IPS-15b (cell line): ENCODE results near the gene NCKAP5.

Experiments
- H3K27me3 ChIP-seq: one replicate; pipeline ENCODE4 v1.6.1; 2013; ENCODE audit warnings: low read length; ENCODE audit not compliant: control insufficient read depth, insufficient read depth
- H3K36me3 ChIP-seq: one replicate; pipeline ENCODE4 v1.6.1; 2013; ENCODE audit warnings: low read length; ENCODE audit not compliant: control insufficient read depth, insufficient read depth
- H3K4me1 ChIP-seq: one replicate; pipeline ENCODE4 v1.6.1; 2013; ENCODE audit warnings: mild to moderate bottlenecking, low read length; ENCODE audit not compliant: control insufficient read depth, insufficient read depth
- H3K4me3 ChIP-seq: one replicate; pipeline ENCODE4 v1.5.1; 2013; ENCODE audit warnings: low read depth, low read length
- H3K9ac ChIP-seq: one replicate; pipeline ENCODE4 v1.6.1; 2013; ENCODE audit warnings: low read depth, mild to moderate bottlenecking, low read length
- H3K9me3 ChIP-seq: one replicate; pipeline ENCODE4 v1.6.1; 2013; ENCODE audit warnings: mild to moderate bottlenecking, low read length; ENCODE audit not compliant: control insufficient read depth, insufficient read depth

Gene NCKAP5

GRCh38 chr2:133518700-133519344 is 49.4 kb downstream of the NCKAP5 start:
- H3K27me3 ChIP-seq, result peaks cover 37% of the 10 kb centered on the region
- H3K9ac ChIP-seq, result no peak overlapping the region
- H3K36me3 ChIP-seq, result no peaks in the 10 kb centered on the region
- no peak overlapping the region for H3K4me3 ChIP-seq
- no peaks in the 10 kb centered on the region for H3K9me3 ChIP-seq
- H3K4me1 ChIP-seq, result peaks cover 6% of the 10 kb centered on the region

DNA sequence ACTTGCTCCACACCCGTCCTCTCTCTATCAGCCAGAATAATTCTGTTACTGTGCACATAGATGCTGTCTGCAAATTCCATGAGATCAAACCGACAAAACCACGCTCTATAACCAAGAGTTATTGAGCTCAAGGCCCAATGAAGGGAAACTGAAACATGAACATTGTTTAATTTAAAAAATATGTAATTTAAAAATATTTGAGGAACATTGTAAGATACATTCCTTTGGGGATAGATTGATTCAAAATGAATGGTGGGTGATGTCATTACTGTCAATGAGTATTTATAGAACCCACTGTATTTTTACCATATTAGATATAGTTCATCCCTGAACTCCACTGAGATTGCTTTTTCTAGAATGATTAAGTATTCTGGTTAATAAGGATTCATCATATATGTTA is 50.4 kb downstream of the NCKAP5 start:
- no peak overlapping the region for H3K9ac ChIP-seq
- H3K4me1 ChIP-seq, result no peaks in the 10 kb centered on the region
- H3K9me3 ChIP-seq, result no peaks in the 10 kb centered on the region
- H3K4me3 ChIP-seq, result no peak overlapping the region
- H3K27me3 ChIP-seq, result peaks cover 29% of the 10 kb centered on the region
- no peaks in the 10 kb centered on the region for H3K36me3 ChIP-seq

GRCh38 chr2:133516405-133517026 is 51.7 kb downstream of the NCKAP5 start:
- Histone ChIP-seq H3K9me3 (no peaks in the 10 kb centered on the region), H3K4me1 (no peaks in the 10 kb centered on the region), H3K36me3 (no peaks in the 10 kb centered on the region), H3K4me3 (no peak overlapping the region), H3K27me3 (peaks cover 15% of the 10 kb centered on the region), H3K9ac (no peak overlapping the region)

DNA sequence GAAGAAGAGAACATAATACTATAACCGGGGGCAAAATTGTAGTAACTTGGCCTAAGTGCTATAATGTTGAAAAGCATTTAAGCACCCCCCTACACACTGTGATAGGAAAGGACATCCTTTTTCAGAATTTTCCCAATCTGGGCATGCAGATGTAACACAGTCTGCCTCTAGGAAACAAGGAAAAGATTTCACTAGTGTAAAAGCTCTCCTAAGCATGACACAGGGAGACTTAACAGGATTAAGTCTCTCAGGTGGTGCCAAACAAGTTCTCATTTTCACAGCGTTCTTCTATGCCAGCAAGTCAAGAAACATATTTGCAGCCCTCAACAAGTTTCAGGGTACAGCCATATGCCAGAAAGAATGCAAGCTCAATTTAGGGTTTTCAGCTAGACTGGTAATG is 53.0 kb downstream of the NCKAP5 start:
- peaks cover 3% of the 10 kb centered on the region for H3K27me3 ChIP-seq
- no peaks in the 10 kb centered on the region for H3K4me1 ChIP-seq
- no peaks in the 10 kb centered on the region for H3K36me3 ChIP-seq
- H3K4me3 ChIP-seq, result no peak overlapping the region
- H3K9ac ChIP-seq, result no peak overlapping the region
- H3K9me3 ChIP-seq, result no peaks in the 10 kb centered on the region

DNA sequence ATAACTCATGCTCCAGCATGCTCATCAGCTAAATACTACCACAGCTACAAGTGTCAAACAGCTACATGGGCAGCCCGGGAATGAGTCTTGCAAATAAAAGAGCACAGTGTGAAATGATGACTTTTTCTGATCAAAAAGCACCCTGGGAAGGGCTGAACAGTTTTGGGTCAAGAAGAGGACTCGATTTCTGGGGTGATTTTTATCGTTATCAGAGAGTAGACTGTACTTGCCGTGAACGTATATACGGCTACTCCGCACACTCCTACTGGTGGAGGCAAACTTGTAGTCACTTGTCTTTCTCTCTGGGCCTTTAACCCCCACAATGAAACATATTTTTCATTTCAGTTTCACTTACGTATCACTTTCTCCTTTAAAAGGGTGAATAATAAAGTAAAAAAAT is 54.4 kb downstream of the NCKAP5 start:
- no peak overlapping the region for H3K4me3 ChIP-seq
- no peaks in the 10 kb centered on the region for H3K4me1 ChIP-seq
- no peaks in the 10 kb centered on the region for H3K9me3 ChIP-seq
- H3K36me3 ChIP-seq, result no peaks in the 10 kb centered on the region
- H3K27me3 ChIP-seq, result no peaks in the 10 kb centered on the region
- no peak overlapping the region for H3K9ac ChIP-seq

DNA sequence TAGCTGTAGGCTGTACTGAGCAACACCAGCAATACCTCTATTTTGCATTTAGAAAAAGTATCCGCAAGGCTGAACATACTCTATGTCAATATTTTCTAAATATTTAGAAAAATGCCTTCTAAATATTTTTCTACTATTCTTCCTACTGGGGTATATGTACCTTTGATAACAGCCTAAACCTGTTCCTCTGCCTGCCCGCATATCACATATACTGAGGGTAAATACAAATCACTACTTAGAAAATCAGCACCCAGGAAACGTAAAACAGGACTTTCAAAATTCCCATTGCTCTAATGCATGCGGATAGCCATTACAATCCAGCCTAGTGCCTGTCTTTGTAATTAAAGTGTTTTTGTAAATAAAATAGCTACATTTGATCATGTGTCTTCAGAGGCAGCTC is 56.1 kb downstream of the NCKAP5 start:
- no peak overlapping the region for H3K4me3 ChIP-seq
- H3K4me1 ChIP-seq, result no peaks in the 10 kb centered on the region
- no peak overlapping the region for H3K9ac ChIP-seq
- no peaks in the 10 kb centered on the region for H3K9me3 ChIP-seq
- H3K27me3 ChIP-seq, result no peaks in the 10 kb centered on the region
- no peaks in the 10 kb centered on the region for H3K36me3 ChIP-seq

- Histone ChIP-seq H3K36me3 (no peaks in the 10 kb centered on the region), H3K9ac (no peak overlapping the region), H3K4me3 (no peak overlapping the region), H3K9me3 (no peaks in the 10 kb centered on the region), H3K27me3 (no peaks in the 10 kb centered on the region), H3K4me1 (no peaks in the 10 kb centered on the region)
These were observed 56.6 kb downstream of the NCKAP5 start for GRCh38 chr2:133511679-133512078.

DNA sequence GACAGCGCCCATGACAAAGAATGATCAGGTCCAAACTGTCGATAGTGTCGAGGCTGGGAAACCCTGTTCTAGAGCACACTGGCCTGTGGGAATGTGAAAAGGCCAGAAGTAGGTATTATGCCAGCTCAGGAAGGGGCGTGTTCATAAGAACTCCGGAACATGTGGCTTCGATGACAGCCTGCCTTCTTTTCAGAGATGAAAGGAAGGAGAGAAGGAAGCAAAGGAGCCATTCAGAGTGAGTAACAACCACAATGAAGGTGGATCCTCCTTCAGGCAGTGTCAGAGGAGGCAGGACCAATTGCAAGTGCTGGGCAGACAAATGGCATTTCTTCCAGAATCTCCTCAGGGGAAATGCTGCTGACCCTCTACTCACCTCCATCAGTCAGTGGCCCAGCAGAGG is 58.5 kb downstream of the NCKAP5 start:
- Histone ChIP-seq H3K36me3 (no peaks in the 10 kb centered on the region), H3K27me3 (no peaks in the 10 kb centered on the region), H3K9me3 (no peaks in the 10 kb centered on the region), H3K9ac (no peak overlapping the region), H3K4me1 (no peaks in the 10 kb centered on the region), H3K4me3 (no peak overlapping the region)

- no peaks in the 10 kb centered on the region for H3K27me3 ChIP-seq
- H3K4me1 ChIP-seq, result no peaks in the 10 kb centered on the region
- no peaks in the 10 kb centered on the region for H3K36me3 ChIP-seq
- H3K9me3 ChIP-seq, result no peaks in the 10 kb centered on the region
- H3K9ac ChIP-seq, result no peak overlapping the region
- no peak overlapping the region for H3K4me3 ChIP-seq
These were observed 59.6 kb downstream of the NCKAP5 start for GRCh38 chr2:133508546-133509165.

GRCh38 chr2:133506996-133507395 is 61.3 kb downstream of the NCKAP5 start:
- Histone ChIP-seq H3K9me3 (no peaks in the 10 kb centered on the region), H3K27me3 (no peaks in the 10 kb centered on the region), H3K4me1 (no peaks in the 10 kb centered on the region), H3K36me3 (no peaks in the 10 kb centered on the region), H3K4me3 (no peak overlapping the region), H3K9ac (no peak overlapping the region)

DNA sequence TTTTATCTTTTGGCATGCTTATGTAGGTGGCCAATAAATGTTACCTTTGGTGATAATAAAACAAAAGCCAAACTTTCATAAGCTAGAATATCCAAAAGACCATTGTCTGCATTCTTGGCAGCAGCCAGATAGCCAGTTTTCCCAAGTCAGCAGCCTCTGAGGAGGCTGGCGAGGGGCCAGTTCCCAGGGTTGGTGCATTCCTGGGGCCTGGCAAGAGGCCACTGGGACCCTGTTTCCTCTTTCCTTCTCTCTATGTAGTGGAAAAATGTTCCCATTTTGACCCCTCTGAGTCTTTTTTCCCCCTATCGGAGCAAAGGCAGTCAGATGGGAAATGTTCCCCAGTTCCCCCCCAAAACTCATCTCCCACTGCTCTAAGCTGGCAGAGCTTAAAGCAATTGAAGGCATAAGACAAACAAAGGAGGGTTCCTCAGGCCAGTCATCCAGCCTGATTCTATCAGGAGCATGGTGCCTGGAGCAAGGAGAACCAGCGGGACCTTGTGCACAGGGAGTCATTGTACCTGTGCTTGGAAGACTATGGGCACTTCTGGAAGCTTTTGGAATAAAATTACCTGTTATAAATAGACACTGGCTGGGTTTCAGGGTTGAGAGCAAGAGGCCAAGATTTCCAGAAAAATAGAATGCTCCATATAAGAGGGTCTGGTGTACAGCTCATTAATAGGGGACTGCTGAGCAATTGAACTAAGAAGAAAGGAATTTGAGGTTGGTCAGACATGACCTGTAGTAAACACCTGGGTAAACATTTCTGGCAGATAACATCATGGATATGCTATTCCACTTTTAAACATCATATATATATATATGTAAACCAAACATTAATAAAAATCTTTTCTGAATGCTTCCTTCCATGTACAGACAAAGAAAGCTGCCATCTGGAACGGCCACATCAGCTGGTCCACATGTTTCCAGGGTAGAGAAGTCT is 63.4 kb downstream of the NCKAP5 start:
- Histone ChIP-seq H3K4me3 (no peak overlapping the region), H3K4me1 (no peaks in the 10 kb centered on the region), H3K9ac (no peak overlapping the region), H3K27me3 (no peaks in the 10 kb centered on the region), H3K36me3 (no peaks in the 10 kb centered on the region), H3K9me3 (no peaks in the 10 kb centered on the region)
